ENCODE measurements around the gene APOO. TPM values are rescaled to one million over a fixed set of nuclear protein-coding genes. Genes with fewer than 3 reads are reported as not detected.

The APOO gene
- total RNA-seq, 1 donor from 2014 or later: 18.3 TPM

GRCh38 chrX:23825675-23826074 is 82.1 kb downstream of the APOO start:
- no peak overlapping the region for H3K4me3 Mint-ChIP-seq (ENCODE audit: unreplicated experiment)

DNA sequence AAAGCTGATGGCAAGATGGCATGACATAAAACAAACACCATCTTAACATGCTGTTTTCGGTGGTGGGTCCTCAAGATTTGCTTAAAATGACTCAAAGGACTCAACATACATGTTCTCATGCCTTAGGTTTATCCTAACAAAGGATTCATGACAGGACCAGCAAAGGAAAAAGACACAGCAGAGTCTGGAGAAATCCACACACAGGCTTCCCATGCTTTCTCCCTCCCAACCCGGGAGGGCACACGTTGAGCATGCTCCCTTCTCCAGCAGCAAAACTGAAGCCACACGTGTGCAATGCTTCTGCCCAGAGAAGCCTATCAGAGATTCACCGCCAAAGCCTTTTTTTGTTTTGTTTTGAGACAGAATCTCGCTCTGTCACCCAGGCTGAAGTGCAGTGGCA is 84.9 kb downstream of the APOO start:
- no peak overlapping the region for H3K4me3 Mint-ChIP-seq (ENCODE audit: unreplicated experiment)
- no peak overlapping the region for H3K27ac Mint-ChIP-seq (ENCODE audit: unreplicated experiment)
- no peak for DNase-seq (ENCODE audit: low spot score)
- no peaks in the 10 kb centered on the region for H3K27me3 Mint-ChIP-seq (ENCODE audit: unreplicated experiment)
- TF ChIP-seq, protein P1, sequence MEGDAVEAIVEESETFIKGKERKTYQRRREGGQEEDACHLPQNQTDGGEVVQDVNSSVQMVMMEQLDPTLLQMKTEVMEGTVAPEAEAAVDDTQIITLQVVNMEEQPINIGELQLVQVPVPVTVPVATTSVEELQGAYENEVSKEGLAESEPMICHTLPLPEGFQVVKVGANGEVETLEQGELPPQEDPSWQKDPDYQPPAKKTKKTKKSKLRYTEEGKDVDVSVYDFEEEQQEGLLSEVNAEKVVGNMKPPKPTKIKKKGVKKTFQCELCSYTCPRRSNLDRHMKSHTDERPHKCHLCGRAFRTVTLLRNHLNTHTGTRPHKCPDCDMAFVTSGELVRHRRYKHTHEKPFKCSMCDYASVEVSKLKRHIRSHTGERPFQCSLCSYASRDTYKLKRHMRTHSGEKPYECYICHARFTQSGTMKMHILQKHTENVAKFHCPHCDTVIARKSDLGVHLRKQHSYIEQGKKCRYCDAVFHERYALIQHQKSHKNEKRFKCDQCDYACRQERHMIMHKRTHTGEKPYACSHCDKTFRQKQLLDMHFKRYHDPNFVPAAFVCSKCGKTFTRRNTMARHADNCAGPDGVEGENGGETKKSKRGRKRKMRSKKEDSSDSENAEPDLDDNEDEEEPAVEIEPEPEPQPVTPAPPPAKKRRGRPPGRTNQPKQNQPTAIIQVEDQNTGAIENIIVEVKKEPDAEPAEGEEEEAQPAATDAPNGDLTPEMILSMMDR (IDR thresholded peaks at IDR 0.05; ENCODE audit: unreplicated experiment): no peak
- peaks cover 7% of the 10 kb centered on the region for H3K4me1 Mint-ChIP-seq (ENCODE audit: unreplicated experiment)
- H3K9me3 Mint-ChIP-seq (ENCODE audit: unreplicated experiment): no peaks in the 10 kb centered on the region
- no peaks in the 10 kb centered on the region for H3K36me3 Mint-ChIP-seq (ENCODE audit: low read depth, unreplicated experiment)

More at GRCh38 chrX:23825675-23826074, 82.1 kb downstream of the APOO start:
- peaks cover 9% of the 10 kb centered on the region for H3K4me1 Mint-ChIP-seq (ENCODE audit: unreplicated experiment)
- H3K36me3 Mint-ChIP-seq (ENCODE audit: low read depth, unreplicated experiment): no peaks in the 10 kb centered on the region
- no peak overlapping the region for H3K27ac Mint-ChIP-seq (ENCODE audit: unreplicated experiment)
- TF ChIP-seq, protein P1 (IDR thresholded peaks at IDR 0.05; ENCODE audit: unreplicated experiment): no peak
- H3K9me3 Mint-ChIP-seq (ENCODE audit: unreplicated experiment): no peaks in the 10 kb centered on the region
- H3K27me3 Mint-ChIP-seq (ENCODE audit: unreplicated experiment): no peaks in the 10 kb centered on the region
- no peak for DNase-seq (ENCODE audit: low spot score)

DNA sequence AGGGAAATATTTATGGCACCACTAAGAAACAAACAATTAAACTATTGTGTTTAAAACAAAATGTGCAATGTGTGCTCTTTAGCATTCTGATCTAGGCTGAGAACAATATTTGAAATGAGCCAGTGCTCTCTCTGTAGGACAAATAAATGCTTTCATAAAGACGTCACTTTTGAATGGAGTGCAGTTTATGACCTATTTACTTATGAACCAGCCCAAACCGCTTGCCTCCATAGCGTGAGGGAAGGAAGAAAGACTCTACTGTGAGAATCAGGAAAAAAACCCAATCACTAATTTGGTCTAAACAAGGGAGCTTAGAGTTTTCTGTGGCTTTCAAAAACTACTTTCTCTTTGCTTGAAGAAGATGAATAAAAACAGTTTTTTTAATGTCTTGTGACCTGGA is 85.3 kb downstream of the APOO start:
- Mint-ChIP-seq H3K4me3 (ENCODE audit: unreplicated experiment) (no peak overlapping the region), H3K4me1 (ENCODE audit: unreplicated experiment) (peaks cover 6% of the 10 kb centered on the region), H3K27ac (ENCODE audit: unreplicated experiment) (no peak overlapping the region), H3K27me3 (ENCODE audit: unreplicated experiment) (no peaks in the 10 kb centered on the region), H3K9me3 (ENCODE audit: unreplicated experiment) (no peaks in the 10 kb centered on the region), H3K36me3 (ENCODE audit: low read depth, unreplicated experiment) (no peaks in the 10 kb centered on the region)
- TF ChIP-seq, protein P1 (IDR thresholded peaks at IDR 0.05; ENCODE audit: unreplicated experiment): no peak
- DNase-seq (ENCODE audit: low spot score): no peak

- Mint-ChIP-seq H3K4me1 (ENCODE audit: unreplicated experiment) (peaks cover 6% of the 10 kb centered on the region), H3K27ac (ENCODE audit: unreplicated experiment) (no peak overlapping the region), H3K4me3 (ENCODE audit: unreplicated experiment) (no peak overlapping the region), H3K36me3 (ENCODE audit: low read depth, unreplicated experiment) (no peaks in the 10 kb centered on the region), H3K27me3 (ENCODE audit: unreplicated experiment) (no peaks in the 10 kb centered on the region), H3K9me3 (ENCODE audit: unreplicated experiment) (no peaks in the 10 kb centered on the region)
- TF ChIP-seq, protein P1 (IDR thresholded peaks at IDR 0.05; ENCODE audit: unreplicated experiment): no peak
- no peak for DNase-seq (ENCODE audit: low spot score)
Observed at GRCh38 chrX:23821847-23822246, 85.9 kb downstream of the APOO start.

DNA sequence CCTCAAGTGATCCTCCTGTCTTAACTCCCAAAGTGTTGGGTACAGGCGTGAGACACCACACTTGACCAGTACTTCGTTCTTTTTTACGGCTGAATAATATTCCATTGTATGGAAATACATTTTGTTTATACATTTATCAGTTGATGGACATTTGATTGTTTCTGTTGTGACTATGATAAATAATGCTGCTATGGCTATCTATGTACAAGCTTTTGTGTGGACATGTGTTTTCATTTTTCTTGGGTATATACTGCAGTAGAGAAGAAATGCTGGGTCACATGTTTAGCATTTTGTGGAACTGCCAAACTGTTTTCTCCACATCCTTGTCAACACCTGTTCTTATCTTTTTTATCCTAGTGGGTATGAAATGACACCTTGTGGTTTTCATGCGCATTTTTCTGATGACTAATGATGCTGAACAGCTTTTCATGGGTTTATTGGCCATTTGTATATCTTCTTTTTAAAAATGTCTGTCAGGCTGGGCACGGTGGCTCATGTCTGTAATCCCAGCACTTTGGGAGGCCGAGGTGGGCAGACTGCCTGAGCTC is 87.4 kb downstream of the APOO start:
- TF ChIP-seq, protein P1 (IDR thresholded peaks at IDR 0.05; ENCODE audit: unreplicated experiment): no peak
- Mint-ChIP-seq H3K36me3 (ENCODE audit: low read depth, unreplicated experiment) (no peaks in the 10 kb centered on the region), H3K27ac (ENCODE audit: unreplicated experiment) (no peak overlapping the region), H3K4me3 (ENCODE audit: unreplicated experiment) (no peak overlapping the region), H3K4me1 (ENCODE audit: unreplicated experiment) (no peaks in the 10 kb centered on the region), H3K9me3 (ENCODE audit: unreplicated experiment) (no peaks in the 10 kb centered on the region), H3K27me3 (ENCODE audit: unreplicated experiment) (no peaks in the 10 kb centered on the region)
- DNase-seq (ENCODE audit: low spot score): no peak
